ENCODE data around the gene TMEM176B. TPM values are rescaled to one million over a fixed set of nuclear protein-coding genes. Genes with fewer than 3 reads are reported as not detected.
"Not testable (repeated sequence)": the region's sequence is repeated elsewhere in the genome, so short reads cannot be mapped to it uniquely, and the experiment has no call there.

TMEM176B gene
- total RNA-seq, 2 donors from 2014 or later = 1.2 TPM; not detected in 1

DNA sequence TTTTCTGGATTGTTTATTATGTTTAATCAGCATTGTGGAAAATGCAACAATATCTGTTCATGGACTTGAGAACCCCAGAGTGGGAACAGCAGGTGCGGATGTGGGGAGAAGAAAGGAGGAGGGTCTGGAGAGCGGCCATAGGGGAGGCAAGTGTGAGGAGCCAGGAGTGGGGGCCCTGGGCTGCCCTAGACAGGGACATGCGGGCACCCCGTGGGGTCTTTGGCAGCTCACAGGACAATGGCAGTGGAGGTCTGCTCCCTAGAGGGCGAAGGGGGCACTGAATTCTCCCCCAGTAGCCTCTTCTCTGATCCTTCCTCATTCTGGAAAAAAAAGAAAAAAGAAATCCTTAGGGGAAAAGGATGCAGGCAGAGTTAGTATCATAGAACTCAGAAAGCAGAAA is 8.9 kb downstream of the TMEM176B start:
- Mint-ChIP-seq H3K4me1 (ENCODE audit: low read depth in 2 of 2) (peaks cover 0 to 4% of the 10 kb centered on the region in 2 donors), H3K9me3 (no peaks in the 10 kb centered on the region), H3K4me3 (no peak overlapping the region), H3K27ac (no peak overlapping the region), H3K27me3 (peaks cover 0 to 21% of the 10 kb centered on the region in 2 donors), H3K36me3 (no peaks in the 10 kb centered on the region)
- DNase-seq (ENCODE audit: low spot score) (no peak), ATAC-seq (no peak)

DNA sequence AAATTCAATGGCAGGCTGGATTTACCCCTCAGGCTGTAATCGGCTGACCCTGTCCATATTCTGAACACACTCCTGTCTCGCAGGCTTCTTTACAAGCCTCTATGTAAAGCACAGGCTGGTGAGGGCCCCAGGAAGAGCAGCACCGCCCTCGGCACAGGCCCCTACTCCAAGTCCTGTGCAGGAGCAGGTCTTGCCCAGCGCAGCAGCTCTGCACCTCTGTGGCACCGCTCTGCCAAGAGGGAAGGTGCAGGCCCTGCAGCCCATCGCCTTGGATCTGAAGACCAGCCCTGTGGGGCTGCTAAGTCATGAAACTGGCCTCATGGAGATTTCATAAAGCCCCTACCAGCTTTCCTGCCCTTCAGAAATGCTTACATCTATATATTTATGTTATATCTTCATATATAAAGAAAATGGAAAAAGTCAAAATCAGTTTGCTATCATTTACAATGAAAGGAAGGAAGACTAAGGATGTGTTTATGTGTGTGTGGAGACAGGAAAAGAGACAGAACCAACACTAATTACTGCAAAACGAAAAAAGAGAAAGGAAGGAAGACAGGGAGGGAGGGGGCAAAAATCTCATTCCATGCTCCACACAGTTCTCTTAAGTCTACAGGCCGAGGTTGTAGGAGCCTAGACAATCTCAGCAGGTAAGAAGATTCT is 9.6 kb downstream of the TMEM176B start:
- ATAC-seq (no peak), DNase-seq (ENCODE audit: low spot score) (no peak)
- H3K27ac Mint-ChIP-seq = no peak overlapping the region
- no peak overlapping the region for H3K4me3 Mint-ChIP-seq
- H3K9me3 Mint-ChIP-seq = no peaks in the 10 kb centered on the region
- H3K36me3 Mint-ChIP-seq = no peaks in the 10 kb centered on the region
- H3K4me1 Mint-ChIP-seq (ENCODE audit: low read depth in 2 of 2) = peaks cover 7 to 10% of the 10 kb centered on the region in 2 donors
- H3K27me3 Mint-ChIP-seq = peaks cover 0 to 17% of the 10 kb centered on the region in 2 donors

DNA sequence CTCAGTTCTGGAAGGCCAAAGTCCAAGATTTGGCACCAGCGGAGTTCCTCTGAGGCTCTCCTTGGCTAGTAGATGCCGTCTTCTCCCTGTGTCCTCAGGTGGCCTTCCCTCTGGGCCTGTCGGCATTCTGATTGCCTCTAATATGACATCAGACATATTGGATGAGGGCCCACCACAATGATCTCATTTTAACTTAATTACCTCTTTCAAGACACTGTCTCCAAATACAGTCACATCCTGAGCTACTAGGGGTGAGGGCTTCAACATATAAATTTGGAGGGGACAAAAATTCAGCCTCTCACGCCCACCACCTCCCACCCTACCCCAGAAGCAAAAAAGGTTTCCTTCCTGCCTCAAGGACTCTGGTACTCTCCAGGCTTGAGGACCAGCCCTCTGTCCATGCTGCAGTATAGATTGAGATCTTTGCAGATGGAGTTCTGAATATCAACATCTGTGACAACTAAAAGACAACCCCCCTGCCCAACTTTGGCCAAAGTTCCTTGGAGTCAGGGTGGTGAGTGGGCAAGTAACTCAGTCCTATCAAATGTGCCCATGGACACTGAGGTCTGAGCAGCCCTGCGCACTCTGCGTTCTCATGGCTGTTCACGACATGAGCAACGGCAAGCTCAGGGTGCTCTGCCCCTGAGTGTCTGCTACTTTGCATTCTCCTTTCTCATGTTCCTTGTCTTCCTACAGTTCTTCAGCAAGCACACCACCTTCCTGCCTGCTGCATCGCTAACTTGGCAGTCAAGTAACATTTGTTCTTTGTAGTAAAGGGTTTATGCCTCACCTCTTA is 11.5 kb downstream of the TMEM176B start:
- ATAC-seq (no peak), DNase-seq (ENCODE audit: low spot score) (no peak)
- Mint-ChIP-seq H3K27ac (no peak overlapping the region), H3K4me1 (ENCODE audit: low read depth in 2 of 2) (peaks cover 7 to 14% of the 10 kb centered on the region in 2 donors), H3K27me3 (peaks cover 0 to 17% of the 10 kb centered on the region in 2 donors), H3K4me3 (no peak overlapping the region), H3K9me3 (no peaks in the 10 kb centered on the region), H3K36me3 (no peaks in the 10 kb centered on the region)

DNA sequence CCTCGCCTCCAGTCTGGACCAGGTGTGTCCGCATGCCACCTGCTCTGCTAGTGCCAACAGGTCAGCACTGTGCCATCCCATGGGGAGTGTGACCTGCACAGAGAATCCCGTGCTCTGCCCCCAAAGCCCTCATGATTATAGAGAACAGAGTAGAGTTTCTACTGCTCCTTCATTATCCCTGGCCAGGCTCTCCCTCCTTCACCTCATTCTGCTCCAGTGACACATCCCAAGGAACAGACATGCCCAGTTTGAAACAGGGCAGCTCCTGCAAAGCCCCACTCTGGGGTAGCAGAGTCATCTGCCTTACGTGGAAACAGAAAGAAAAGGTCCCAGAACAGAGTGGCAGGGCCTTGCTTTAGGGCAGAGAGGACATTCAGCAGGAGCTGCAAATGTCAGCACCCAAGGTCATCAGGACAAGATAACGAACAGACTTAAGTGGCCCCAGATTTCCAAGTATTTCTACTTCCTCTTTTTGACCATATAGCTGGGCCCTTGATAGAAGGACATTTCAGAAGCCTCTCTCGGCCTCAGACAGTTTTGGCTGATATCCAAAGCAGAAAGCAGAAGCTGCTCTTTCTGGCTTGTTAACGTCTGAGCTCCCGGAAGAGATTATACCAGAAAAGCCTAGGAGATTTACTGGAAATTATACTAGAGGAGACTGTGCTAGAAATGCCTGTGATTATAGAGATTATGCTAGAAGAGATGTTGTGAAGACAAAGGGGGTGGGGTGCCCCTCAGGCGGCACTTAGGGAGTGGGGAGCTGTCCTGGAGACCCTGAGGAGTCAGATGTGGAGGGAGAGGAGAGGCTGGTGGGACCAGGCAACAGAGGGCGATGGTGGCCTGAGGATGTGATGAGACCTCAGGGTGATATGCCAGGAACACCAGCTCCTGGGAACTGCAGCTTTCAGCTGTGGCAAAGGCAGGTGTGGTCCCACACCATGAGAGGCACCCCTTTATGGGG is 12.6 kb downstream of the TMEM176B start:
- peak overlapping the region; percentile 17 for H3K4me3 Mint-ChIP-seq
- H3K36me3 Mint-ChIP-seq = no peaks in the 10 kb centered on the region
- H3K27ac Mint-ChIP-seq = peak overlapping the region; percentile 32 to 72
- peaks cover 0 to 21% of the 10 kb centered on the region in 2 donors for H3K27me3 Mint-ChIP-seq
- no peaks in the 10 kb centered on the region for H3K9me3 Mint-ChIP-seq
- peaks cover 7 to 14% of the 10 kb centered on the region in 2 donors for H3K4me1 Mint-ChIP-seq (ENCODE audit: low read depth in 2 of 2)
- no peak for DNase-seq (ENCODE audit: low spot score)
- peak; percentile 41 to 43 for ATAC-seq

DNA sequence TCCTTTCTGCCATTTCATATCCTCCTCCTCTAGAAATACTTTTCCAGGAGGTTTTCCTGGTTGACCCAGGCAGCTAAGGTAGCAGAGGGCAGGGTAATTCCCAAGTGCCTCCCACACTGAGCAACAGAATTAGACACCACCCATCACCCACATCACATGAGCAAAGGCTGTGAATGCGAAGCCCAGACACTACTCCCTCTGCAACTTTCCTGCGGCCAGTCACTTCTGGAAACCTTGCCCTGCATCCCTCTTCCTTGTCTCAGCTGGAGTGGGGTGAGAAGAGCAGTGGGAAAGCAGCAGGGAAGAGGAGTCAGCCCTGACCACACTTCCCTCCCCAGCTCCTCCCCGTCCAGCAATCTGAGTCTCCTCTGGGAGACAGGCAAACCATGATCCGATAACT is 15.2 kb downstream of the TMEM176B start:
- Mint-ChIP-seq H3K27me3 (peaks cover 0 to 15% of the 10 kb centered on the region in 2 donors), H3K4me1 (ENCODE audit: low read depth in 2 of 2) (peaks cover 29 to 34% of the 10 kb centered on the region in 2 donors), H3K9me3 (no peaks in the 10 kb centered on the region), H3K36me3 (no peaks in the 10 kb centered on the region), H3K4me3 (no peak overlapping the region), H3K27ac (peak overlapping the region in 1 of 2 donors; percentile 47)
- no peak for DNase-seq (ENCODE audit: low spot score)
- no peak for ATAC-seq

DNA sequence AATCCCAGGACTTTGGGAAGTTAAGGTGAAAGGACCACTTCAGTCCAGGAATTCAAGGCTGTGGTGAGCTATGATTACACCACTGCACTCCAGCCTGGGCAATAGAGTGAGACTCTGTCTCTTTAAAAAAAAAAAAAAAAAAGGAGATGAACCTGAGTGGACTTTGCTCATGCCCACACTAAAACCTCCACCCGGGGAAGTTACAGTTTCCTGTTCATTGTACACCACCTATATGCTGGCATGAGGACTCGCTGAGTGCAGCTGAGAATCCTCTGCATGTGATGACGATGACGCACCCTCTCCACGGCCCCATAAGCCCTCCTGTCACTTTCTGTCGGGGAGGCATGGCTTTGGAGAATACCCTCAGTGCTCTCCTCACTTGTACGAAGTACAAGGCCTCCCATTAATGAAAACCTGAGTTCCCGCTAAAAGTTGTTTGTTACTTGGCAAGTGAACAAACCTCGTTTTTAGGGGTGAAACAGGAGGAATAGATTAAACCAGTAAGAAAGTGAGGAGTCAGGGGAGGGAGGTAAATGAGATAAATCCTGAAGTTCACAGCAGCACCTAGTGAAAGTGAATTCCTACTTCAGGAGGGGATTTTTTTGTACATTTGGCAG is 15.9 kb downstream of the TMEM176B start:
- Mint-ChIP-seq H3K27me3 (peaks cover 0 to 15% of the 10 kb centered on the region in 2 donors), H3K4me1 (ENCODE audit: low read depth in 2 of 2) (peaks cover 29 to 34% of the 10 kb centered on the region in 2 donors)
- ATAC-seq = no peak

DNA sequence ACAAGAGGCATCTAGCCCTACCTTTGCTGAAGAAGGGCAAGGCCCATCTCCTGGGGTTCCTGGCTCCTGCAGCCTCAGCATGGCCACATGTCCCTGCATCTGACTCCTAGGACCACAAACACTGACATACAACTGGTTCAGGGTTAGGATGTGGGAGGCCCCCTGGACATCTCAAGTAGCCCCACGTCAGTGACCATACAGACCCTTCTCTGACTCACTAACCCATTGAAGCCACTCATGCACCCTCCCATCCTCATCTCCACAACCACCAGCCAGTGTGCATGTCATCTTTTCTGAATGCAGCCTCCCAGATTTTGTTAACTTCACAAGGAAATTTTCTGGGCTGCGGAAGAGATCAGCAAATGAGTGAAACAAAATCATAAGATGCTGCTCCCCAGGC is 18.2 kb downstream of the TMEM176B start:
- peaks cover 0 to 16% of the 10 kb centered on the region in 2 donors for H3K27me3 Mint-ChIP-seq
- no peaks in the 10 kb centered on the region for H3K9me3 Mint-ChIP-seq
- H3K4me3 Mint-ChIP-seq = peak overlapping the region; percentile 53
- H3K27ac Mint-ChIP-seq = peak overlapping the region in 1 of 2 donors; percentile 92
- DNase-seq (ENCODE audit: low spot score) = no peak
- H3K36me3 Mint-ChIP-seq = no peaks in the 10 kb centered on the region
- ATAC-seq = peak; percentile 21 to 34
- peaks cover 33 to 34% of the 10 kb centered on the region in 2 donors for H3K4me1 Mint-ChIP-seq (ENCODE audit: low read depth in 2 of 2)

More for the DNA sequence above, 15.9 kb downstream of the TMEM176B start:
- no peak overlapping the region for H3K27ac Mint-ChIP-seq
- H3K4me3 Mint-ChIP-seq = no peak overlapping the region
- H3K36me3 Mint-ChIP-seq = no peaks in the 10 kb centered on the region
- no peak for DNase-seq (ENCODE audit: low spot score)
- no peaks in the 10 kb centered on the region for H3K9me3 Mint-ChIP-seq

DNA sequence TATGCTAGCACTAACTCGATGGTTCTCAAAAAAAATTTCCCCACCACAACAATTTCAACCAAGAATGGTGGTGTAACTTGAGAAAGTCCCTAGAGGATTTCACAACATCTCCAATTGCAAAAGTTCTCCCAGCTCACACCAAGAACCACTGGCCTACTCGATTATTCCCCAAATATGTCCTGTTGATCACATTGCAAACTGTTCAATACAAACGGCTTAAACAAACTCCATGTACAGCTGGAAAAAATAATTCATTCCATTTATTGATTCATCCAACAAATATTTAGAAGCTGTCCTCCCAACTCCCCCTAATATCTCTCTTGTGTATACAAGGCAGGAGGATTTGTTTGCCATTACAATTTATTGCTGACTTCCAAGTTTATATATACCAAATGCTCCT is 19.1 kb downstream of the TMEM176B start:
- DNase-seq (ENCODE audit: low spot score) (peak; percentile 67), ATAC-seq (peak in 1 of 2 donors; percentile 83)
- Mint-ChIP-seq H3K27ac (peak overlapping the region; percentile 48 to 92), H3K36me3 (no peaks in the 10 kb centered on the region), H3K4me3 (peak overlapping the region; percentile 53), H3K9me3 (no peaks in the 10 kb centered on the region), H3K4me1 (ENCODE audit: low read depth in 2 of 2) (peaks cover 32 to 33% of the 10 kb centered on the region in 2 donors), H3K27me3 (peaks cover 0 to 17% of the 10 kb centered on the region in 2 donors)

DNA sequence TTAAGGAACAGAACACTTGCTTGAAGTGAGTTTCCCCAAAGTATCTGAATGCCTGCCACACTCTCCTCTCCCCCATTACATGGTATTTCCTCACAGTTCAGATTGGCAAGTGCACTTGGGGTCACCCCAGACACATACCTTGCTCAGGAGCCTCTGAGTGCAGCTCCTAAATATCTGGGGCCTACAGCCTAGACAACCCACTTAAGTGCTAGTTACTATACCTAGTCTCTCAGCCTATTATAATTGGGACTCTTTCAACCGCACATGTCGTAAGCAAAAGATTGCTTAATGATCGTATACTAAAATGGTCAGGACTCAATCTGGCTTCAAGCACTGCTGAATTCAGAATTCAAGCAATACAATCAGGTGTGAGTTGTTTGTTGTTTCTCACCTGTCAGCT is 19.9 kb downstream of the TMEM176B start:
- Mint-ChIP-seq H3K4me3 (peak overlapping the region; percentile 53), H3K9me3 (no peaks in the 10 kb centered on the region), H3K36me3 (no peaks in the 10 kb centered on the region), H3K27ac (peak overlapping the region; percentile 48 to 92), H3K4me1 (ENCODE audit: low read depth in 2 of 2) (peaks cover 26% of the 10 kb centered on the region in 2 donors), H3K27me3 (peaks cover 0 to 17% of the 10 kb centered on the region in 2 donors)
- DNase-seq (ENCODE audit: low spot score) = no peak
- peak; percentile 46 to 66 for ATAC-seq

DNA sequence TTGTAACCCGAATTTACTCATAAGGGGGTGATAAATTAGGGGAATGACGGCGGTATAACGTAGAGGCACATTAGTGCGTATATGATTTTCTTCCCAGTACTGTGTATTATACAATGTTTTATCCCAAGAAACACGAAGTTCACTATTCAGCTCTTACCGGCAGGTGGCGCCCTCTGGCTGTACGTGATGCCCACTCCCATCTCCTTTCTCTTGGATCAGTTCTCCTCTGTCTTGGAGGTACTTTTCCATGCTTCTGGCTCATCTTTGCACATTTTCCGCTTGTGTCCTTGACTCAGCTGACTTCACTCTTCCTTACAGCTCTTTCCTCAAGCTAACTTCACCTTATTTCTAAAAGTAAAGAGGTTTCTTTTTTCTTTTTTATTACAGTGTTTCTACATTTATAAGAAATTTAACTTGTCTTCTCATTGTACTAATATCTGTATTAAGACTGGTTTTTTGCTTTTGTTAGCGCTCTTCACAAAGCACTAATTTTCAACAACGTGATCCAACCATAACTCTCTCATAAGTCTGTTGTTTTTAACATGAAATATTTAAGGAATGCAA is 21.3 kb downstream of the TMEM176B start:
- H3K36me3 Mint-ChIP-seq = peaks cover 4% of the 10 kb centered on the region
- peaks cover under 1% of the 10 kb centered on the region for H3K9me3 Mint-ChIP-seq
- peak in 1 of 2 donors; percentile 68 for ATAC-seq
- no peak overlapping the region for H3K4me3 Mint-ChIP-seq
- H3K4me1 Mint-ChIP-seq (ENCODE audit: low read depth in 2 of 2) = peaks cover 23 to 26% of the 10 kb centered on the region in 2 donors
- peaks cover 0 to 17% of the 10 kb centered on the region in 2 donors for H3K27me3 Mint-ChIP-seq
- peak; percentile 80 for DNase-seq (ENCODE audit: low spot score)
- H3K27ac Mint-ChIP-seq = peak overlapping the region in 1 of 2 donors; percentile 42

DNA sequence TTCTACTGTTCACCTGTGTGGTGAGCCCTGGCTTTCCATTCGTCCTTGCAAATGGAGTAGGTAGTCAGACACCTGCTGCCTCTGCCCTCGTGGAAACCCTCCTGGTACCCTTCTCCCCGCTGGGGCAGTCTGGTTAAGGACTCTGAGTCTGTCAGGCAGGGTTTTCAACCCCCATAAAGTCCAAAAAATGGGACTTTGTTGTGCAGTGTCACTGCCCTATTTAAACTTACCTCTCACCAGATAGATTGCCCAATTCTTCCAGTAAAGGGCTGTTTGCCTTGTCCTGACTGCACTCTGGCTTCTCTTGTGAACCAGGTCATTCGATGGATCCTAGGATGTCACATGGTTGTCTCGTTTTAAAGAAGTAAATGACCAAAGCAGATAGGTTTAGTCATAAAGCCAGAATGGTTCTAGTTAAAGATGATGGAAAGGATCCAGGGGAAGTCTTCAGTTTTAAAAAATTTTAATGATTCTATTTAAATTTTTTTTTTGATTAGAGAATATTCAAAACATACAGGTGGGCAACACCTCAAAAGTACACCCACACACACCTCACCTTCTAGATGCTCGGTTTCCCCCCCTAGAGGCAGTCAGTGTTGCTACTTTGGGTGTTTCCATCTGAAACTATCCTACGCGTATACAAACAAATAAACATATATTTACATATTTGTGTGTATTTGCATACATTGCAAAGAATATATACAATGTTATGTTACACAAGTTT is 22.0 kb downstream of the TMEM176B start:
- ATAC-seq (no peak), DNase-seq (ENCODE audit: low spot score) (no peak)
- Mint-ChIP-seq H3K4me1 (ENCODE audit: low read depth in 2 of 2) (peaks cover 23 to 26% of the 10 kb centered on the region in 2 donors), H3K9me3 (peaks cover 5% of the 10 kb centered on the region), H3K27ac (no peak overlapping the region), H3K27me3 (peaks cover 0 to 14% of the 10 kb centered on the region in 2 donors), H3K36me3 (peaks cover 9% of the 10 kb centered on the region), H3K4me3 (no peak overlapping the region)

DNA sequence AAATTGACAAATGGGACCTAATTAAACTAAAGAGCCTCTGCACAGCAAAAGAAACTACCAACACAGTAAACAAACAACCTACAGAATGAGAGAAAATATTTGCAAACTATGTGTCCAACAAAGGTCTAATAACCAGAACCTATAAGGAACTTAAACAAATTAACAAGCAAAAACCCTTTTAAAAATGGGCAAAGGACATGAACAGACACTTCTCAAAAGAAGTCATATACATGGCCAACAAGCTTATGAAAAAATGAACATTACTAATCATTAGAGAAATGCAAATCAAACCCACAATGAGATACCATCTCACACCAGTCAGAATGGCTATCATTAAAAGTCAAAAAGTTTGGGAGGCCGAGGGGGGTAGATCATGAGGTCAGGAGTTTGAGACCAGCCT is 26.0 kb downstream of the TMEM176B start:
- DNase-seq (ENCODE audit: low spot score); ATAC-seq; H3K4me3 Mint-ChIP-seq; H3K4me1 Mint-ChIP-seq (ENCODE audit: low read depth in 2 of 2); H3K36me3 Mint-ChIP-seq; H3K27ac Mint-ChIP-seq; H3K9me3 Mint-ChIP-seq: not testable (repeated sequence)
- H3K27me3 Mint-ChIP-seq = peaks cover 0 to 11% of the 10 kb centered on the region in 2 donors

Data from natural killer cell treated with Interleukin-12 subunit alpha and Interleukin-12 subunit beta and Interleukin-15 and Interleukin-18, amount 100 ng/mL, for 72 hours (primary cell).